HL-60/S4 (cell line): ENCODE results near the gene NLGN2.

Source experiments
- in situ Hi-C: fragments of 300-500 bp; cut with MboI; formaldehyde crosslinking; loops from 2 replicates; pipeline ENCODE4 v1.14.3; 2022; ENCODE audit warnings: low sequenced_read_pairs

NLGN2 gene

GRCh38 chr17:7391307-7391706 is 16.3 kb upstream of the NLGN2 start:
- in situ Hi-C loops = no loop called here

- in situ Hi-C loops = no loop called here
Observed at GRCh38 chr17:7392696-7393612, 14.7 kb upstream of the NLGN2 start.

DNA sequence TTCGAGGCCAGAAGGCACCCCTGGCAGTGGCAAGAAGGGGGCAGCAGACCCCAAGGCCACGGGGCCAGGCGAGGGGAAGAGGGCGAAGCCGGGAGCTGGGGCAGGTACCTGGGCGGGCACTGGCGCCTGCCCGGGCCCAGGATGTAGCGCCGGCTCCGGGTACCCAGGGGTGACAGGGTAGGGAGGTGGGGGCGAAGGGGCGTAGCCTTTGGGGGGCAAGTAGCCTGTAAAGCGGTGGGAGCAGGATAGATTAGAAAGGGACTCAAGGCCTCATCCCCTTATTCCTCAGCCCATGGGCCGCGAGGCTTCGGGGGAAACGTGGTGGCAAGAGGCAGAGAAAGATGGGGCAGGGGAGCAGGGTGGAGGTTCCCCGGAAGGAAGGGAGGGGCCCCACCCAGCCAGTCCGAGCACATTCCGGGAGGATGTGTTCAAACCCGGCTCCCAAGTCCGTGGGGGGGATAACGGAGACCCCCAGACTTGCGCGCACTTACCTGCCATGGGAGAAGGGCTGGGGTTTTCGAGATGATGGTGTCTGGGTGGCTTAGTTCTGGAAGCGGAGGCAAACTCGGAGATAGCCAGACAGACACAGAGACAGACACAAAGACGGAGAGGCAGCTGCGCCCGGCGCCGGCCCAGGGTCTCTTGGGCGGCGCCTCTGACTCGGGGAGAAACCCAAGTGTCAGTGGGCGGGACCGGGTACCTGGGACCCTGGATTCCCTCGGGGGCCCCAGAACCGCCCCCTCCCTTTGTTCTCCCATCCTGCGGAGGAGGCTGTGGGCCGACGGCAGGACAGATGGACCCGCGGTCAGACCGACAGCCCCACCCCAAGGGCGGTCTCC is 13.8 kb upstream of the NLGN2 start:
- in situ Hi-C loops = no loop called here

- in situ Hi-C loops = no loop called here
Observed at GRCh38 chr17:7394452-7395191, 13.0 kb upstream of the NLGN2 start, which contains the start of gene PLSCR3. Gene PLSCR3, minus strand, starts transcription at chr17:7394525. Its CDS starts 415 bp downstream, at chr17:7394110.

DNA sequence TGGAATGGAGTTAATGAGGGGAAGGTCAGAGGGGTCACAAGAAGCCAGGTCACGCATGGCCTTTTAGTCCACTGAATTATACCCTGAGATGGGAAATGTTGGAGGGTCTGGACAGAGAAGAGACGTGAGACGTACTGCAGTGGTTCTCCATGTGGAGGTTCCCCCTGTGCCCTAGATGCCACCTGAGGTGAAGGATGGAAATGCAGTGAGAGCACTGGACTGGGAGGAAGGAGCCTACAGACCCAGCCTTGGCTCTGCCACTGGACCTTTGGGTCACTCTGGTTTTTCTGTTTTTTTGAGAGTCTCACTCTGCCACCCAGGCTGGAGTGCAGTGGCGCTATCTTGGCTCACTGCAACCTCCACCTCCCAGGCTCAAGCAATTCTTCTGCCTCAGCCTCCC is 11.5 kb upstream of the NLGN2 start:
- in situ Hi-C loops = no loop called here

- in situ Hi-C loops = no loop called here
Observed at GRCh38 chr17:7398612-7399011, 9.0 kb upstream of the NLGN2 start.

GRCh38 chr17:7403043-7403726 is 4.5 kb upstream of the NLGN2 start:
- in situ Hi-C loops = no loop called here

DNA sequence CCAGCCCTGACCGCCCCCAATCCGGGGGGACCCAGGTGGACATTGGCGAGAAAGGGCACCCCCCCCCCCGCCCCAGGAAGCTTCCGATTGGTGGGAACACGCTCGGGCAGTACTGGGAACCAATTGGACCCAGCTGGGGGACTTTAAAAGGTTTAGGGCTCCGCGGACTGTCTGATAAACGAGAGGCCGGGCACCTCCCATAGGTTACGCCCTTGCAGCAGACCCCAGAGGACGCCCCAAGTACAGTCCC is 4.0 kb upstream of the NLGN2 start:
- in situ Hi-C loops = no loop called here

DNA sequence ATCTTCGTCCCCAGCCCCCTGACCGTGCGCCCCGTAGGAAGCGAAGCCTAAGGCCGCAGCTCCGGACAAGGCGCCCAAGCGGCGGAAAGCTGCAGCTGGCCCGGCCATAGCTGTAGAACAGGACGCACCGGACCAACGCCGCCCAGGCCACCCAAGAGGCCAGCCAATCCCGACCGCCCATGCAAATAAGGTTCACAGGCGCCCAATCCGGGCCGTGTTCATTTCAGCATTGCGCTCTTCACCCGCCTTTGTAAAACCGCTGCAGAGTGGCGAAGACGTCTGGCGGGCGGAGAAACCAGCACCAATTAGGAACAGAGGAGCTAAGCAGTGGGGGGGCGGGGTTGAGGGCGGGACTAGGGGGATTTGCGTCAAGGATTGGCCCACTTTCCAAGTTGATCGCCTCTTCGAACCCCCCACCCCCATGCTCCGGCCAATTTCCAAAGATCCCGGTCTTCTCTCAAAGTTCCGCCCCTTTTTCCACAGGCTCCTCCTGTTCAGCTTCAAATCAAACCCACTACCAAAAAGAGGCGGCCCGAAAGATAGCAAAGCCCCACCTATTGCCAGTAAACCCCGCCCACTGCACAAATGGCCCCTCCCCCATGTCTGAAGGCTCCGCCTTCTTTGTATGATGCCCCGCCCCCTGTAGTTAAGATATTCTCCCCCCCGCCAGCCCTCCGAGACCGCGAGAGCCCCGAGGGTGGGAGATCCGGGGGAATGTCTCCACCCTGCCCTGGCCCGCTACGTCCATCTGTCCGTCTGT is 3.5 kb upstream of the NLGN2 start, which contains the start of gene TMEM256:
TMEM256 (minus strand) TSS at position 121 of the 760 bp plus-strand sequence; CDS start at position 108, 13 bp downstream.
- in situ Hi-C loops = no loop called here

GRCh38 chr17:7404737-7405349 is 2.8 kb upstream of the NLGN2 start:
- in situ Hi-C loops = no loop called here

GRCh38 chr17:7405350-7406234 is 2.1 kb upstream of the NLGN2 start:
- in situ Hi-C loops = no loop called here

DNA sequence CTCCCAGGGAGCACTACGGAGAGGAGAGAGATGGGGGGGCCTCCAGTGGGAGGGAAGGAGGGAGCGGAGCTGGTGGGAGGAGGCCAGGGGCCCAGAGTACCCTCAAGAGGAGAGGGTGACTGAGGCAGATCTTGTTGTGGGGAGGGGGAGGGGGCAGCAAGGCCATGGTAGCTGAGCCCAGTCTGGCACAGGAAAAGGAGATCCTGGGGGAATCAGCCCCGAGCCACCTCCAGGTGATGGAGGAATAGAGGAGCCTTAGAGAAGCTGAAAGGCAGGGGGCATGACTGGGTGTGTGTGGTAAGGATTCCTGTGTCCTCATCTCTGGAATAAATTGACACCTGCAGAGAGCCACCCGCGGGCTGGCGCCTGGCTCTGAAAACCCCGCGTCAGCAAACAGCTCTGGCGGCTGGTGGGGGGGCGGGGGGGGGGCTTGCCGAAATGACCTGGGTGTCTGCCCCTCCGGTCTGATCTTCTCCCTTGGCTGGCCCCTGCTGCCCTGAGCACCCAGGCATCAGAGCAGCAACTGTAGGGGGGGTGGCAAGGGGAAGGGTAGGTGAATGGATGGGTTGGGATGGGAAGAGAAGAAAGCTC is 1.3 kb upstream of the NLGN2 start:
- in situ Hi-C loops = no loop called here

GRCh38 chr17:7407082-7407481 is 563 bp upstream of the NLGN2 start:
- in situ Hi-C loops = no loop called here

DNA sequence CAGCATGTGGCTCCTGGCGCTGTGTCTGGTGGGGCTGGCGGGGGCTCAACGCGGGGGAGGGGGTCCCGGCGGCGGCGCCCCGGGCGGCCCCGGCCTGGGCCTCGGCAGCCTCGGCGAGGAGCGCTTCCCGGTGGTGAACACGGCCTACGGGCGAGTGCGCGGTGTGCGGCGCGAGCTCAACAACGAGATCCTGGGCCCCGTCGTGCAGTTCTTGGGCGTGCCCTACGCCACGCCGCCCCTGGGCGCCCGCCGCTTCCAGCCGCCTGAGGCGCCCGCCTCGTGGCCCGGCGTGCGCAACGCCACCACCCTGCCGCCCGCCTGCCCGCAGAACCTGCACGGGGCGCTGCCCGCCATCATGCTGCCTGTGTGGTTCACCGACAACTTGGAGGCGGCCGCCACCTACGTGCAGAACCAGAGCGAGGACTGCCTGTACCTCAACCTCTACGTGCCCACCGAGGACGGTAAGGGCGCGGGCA is 645 bp downstream of the NLGN2 start:
- in situ Hi-C loops = no loop called here

GRCh38 chr17:7408863-7409262 is 1.2 kb downstream of the NLGN2 start:
- in situ Hi-C loops = no loop called here

- in situ Hi-C loops = no loop called here
Observed at GRCh38 chr17:7409716-7410115, 2.1 kb downstream of the NLGN2 start.

DNA sequence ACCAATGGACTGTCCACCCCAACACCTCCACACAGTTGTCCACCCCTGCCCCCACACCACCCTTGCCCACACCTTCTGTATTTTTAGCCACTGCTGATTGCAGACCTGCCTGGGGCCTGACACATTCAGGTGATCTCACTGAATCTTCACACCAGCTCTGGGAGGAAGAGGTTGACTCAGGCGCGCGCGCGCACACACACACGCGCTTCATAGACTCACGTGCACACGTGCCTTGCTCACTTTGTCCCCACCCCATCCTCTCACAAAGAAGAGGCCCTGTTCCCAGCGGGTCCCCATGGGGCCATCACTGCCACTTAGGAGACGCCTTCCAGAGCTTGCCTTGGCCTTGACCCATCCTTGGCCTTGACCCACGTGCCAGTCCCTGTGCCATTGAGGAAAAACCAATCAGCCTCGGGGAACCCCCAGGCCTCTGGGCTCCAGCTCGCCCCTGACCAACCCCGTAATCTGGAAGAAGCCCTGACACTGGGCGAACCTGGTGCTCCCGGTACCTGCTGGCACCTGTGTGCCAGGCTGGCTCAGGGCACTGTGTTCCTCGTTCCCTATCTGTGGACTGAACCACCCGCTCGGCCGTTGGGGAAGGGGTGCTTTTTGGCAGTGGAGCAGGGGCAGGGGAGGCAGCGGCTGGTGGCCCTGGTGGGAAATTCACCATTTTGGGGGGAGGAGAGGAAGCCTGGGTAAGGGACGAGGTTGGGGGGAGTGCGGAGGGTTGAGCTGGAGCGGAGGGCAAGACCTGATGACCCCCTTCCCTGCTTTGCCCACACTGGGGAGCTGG is 3.2 kb downstream of the NLGN2 start:
- in situ Hi-C loops = no loop called here
